ENCODE results near the gene KLHL26.

GRCh38 chr19:18612772-18613588, 23.8 kb upstream of the KLHL26 start, which contains the start of gene TMEM59L:
- TF ChIP-seq CTCF (IDR thresholded peaks at IDR 0.05) = no peak
- no peak for TF ChIP-seq POLR2A (IDR thresholded peaks at IDR 0.05)
- TF ChIP-seq POLR2AphosphoS5 (IDR thresholded peaks at IDR 0.05; ENCODE audit: insufficient read depth in 1 of 2, low read depth in 1 of 2) = no peak

All from vagina (tissue), 2 donors.